ENCODE measurements around the gene CFAP141. TPM values are rescaled to one million over a fixed set of nuclear protein-coding genes. Genes with fewer than 3 reads are reported as not detected.

Gene CFAP141
- total RNA-seq, 1 experiment from 2014 or later: not detected

DNA sequence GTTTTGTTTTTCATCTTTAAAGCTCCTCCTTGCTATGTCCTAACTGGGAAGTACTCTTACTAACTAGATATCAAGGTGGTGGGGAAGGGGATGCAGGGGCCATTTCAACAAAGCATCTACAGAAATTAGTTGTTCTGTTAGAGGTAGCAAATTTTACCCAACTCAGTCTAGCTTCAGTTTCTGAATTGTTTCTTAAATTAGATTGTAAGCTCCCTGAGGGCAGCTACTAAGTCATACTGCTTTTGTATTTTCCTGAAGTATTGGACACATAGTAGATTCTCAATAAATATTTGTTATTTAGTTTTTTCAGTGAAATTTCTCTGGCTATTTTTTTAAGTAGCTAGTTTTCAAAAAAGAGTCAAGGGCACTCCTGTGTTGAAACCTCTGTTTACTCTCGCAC, 16.4 kb upstream of the CFAP141 start:
- no peak for DNase-seq (ENCODE audit: low read depth, low spot score)
- RAD21 ChIA-PET (ENCODE audit: low non-redundant PET in 1 of 2, low total read pairs in 2 of 2, uncharacterized antibody in 2 of 2, unreplicated experiment in 2 of 2): no interaction called here
- Histone ChIP-seq H3K9ac (ENCODE audit: low read length) (no peak overlapping the region), H3K4me2 (ENCODE audit: low read length) (peak overlapping the region; percentile 83), H3K36me3 (ENCODE audit: control insufficient read depth in 1 of 2, insufficient read depth in 2 of 2, low read length in 2 of 2) (peaks cover 14 to 35% of the 10 kb centered on the region in 2 experiments), H3K9me2 (ENCODE audit: insufficient read depth) (no peaks in the 10 kb centered on the region), H3K4me1 (ENCODE audit: control insufficient read depth in 1 of 2, insufficient read depth in 2 of 2, low read length in 2 of 2) (peaks cover 8 to 20% of the 10 kb centered on the region in 2 experiments; a peak in 3 of 4 replicates), H2AFZ (ENCODE audit: low read depth, low read length, poor library complexity, severe bottlenecking) (no peak overlapping the region), H3K9me3 (ENCODE audit: control insufficient read depth in 1 of 2, insufficient read depth in 1 of 2, low read depth in 1 of 2, low read length in 2 of 2) (no peaks in the 10 kb centered on the region), H3K27ac (ENCODE audit: low read depth, low read length) (no peak overlapping the region), H3K79me2 (ENCODE audit: insufficient read depth, low read length) (peaks cover 94% of the 10 kb centered on the region), H4K20me1 (ENCODE audit: insufficient read depth) (peaks cover 13% of the 10 kb centered on the region; the same call in 1 of the 2 replicates), H3K27me3 (ENCODE audit: insufficient read depth, low read length) (no peaks in the 10 kb centered on the region), H3K4me3 (replicated peaks in 1 of 2; ENCODE audit: low read depth in 1 of 2, low read length in 2 of 2) (peak overlapping the region; percentile 81 to 87)
- CTCF ChIA-PET: no interaction called here
- intact Hi-C loops (cut with micrococcal nuclease): no loop called here
- no TSS peak for BruUV-seq (replicated peaks)
- no peak for TF ChIP-seq ZFX (IDR thresholded peaks at IDR 0.05)
- TF ChIP-seq RAD21 (IDR thresholded peaks at IDR 0.05; ENCODE audit: low read depth): no peak
- TF ChIP-seq ZBTB33 (IDR thresholded peaks at IDR 0.05; ENCODE audit: extremely low read depth, insufficient replicate concordance, low read length): no peak
- no peak for TF ChIP-seq EGR1 (IDR thresholded peaks at IDR 0.05; ENCODE audit: low read depth)
- TF ChIP-seq, protein P1, sequence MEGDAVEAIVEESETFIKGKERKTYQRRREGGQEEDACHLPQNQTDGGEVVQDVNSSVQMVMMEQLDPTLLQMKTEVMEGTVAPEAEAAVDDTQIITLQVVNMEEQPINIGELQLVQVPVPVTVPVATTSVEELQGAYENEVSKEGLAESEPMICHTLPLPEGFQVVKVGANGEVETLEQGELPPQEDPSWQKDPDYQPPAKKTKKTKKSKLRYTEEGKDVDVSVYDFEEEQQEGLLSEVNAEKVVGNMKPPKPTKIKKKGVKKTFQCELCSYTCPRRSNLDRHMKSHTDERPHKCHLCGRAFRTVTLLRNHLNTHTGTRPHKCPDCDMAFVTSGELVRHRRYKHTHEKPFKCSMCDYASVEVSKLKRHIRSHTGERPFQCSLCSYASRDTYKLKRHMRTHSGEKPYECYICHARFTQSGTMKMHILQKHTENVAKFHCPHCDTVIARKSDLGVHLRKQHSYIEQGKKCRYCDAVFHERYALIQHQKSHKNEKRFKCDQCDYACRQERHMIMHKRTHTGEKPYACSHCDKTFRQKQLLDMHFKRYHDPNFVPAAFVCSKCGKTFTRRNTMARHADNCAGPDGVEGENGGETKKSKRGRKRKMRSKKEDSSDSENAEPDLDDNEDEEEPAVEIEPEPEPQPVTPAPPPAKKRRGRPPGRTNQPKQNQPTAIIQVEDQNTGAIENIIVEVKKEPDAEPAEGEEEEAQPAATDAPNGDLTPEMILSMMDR (IDR thresholded peaks at IDR 0.05 in 2 of 3, conservative IDR thresholded peaks at IDR 0.05 in 1 of 3; ENCODE audit: borderline replicate concordance in 1 of 3, insufficient read depth in 1 of 3, low read depth in 2 of 3, low read length in 2 of 3): no peak
- no peak for TF ChIP-seq FOSL1 (IDR thresholded peaks at IDR 0.05; ENCODE audit: low read depth)
- TF ChIP-seq POLR2AphosphoS5 (IDR thresholded peaks at IDR 0.05; ENCODE audit: low read depth, low read length): no peak
- TF ChIP-seq ATF3 (IDR thresholded peaks at IDR 0.05): no peak
- no peak for TF ChIP-seq EZH2 (IDR thresholded peaks at IDR 0.05)
- no peak for TF ChIP-seq ELF1 (IDR thresholded peaks at IDR 0.05; ENCODE audit: borderline replicate concordance, low read depth)
- TF ChIP-seq CBX3 (IDR thresholded peaks at IDR 0.05; ENCODE audit: low read depth): no peak
- no peak for TF ChIP-seq EZH2phosphoT487 (IDR thresholded peaks at IDR 0.05; ENCODE audit: borderline replicate concordance)
- no peak for TF ChIP-seq SRF (IDR thresholded peaks at IDR 0.05; ENCODE audit: low read depth)
- POLR2A ChIA-PET: no interaction called here
- no peak for ATAC-seq

Data from HCT116 (cell line).